NCI-H1436 (cell line): ENCODE data around the gene CSF1.
A peak's percentile ranks its signal among the peaks of the same experiment; 100 is the strongest.
"Not testable (repeated sequence)": the region's sequence is repeated elsewhere in the genome, so short reads cannot be mapped to it uniquely, and the experiment has no call there.

Experiments used
- DNase-seq: peaks from one replicate; lab custom pipeline; 2025; lab: John Stamatoyannopoulos, UW

The CSF1 gene, protein sequence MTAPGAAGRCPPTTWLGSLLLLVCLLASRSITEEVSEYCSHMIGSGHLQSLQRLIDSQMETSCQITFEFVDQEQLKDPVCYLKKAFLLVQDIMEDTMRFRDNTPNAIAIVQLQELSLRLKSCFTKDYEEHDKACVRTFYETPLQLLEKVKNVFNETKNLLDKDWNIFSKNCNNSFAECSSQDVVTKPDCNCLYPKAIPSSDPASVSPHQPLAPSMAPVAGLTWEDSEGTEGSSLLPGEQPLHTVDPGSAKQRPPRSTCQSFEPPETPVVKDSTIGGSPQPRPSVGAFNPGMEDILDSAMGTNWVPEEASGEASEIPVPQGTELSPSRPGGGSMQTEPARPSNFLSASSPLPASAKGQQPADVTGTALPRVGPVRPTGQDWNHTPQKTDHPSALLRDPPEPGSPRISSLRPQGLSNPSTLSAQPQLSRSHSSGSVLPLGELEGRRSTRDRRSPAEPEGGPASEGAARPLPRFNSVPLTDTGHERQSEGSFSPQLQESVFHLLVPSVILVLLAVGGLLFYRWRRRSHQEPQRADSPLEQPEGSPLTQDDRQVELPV

DNA sequence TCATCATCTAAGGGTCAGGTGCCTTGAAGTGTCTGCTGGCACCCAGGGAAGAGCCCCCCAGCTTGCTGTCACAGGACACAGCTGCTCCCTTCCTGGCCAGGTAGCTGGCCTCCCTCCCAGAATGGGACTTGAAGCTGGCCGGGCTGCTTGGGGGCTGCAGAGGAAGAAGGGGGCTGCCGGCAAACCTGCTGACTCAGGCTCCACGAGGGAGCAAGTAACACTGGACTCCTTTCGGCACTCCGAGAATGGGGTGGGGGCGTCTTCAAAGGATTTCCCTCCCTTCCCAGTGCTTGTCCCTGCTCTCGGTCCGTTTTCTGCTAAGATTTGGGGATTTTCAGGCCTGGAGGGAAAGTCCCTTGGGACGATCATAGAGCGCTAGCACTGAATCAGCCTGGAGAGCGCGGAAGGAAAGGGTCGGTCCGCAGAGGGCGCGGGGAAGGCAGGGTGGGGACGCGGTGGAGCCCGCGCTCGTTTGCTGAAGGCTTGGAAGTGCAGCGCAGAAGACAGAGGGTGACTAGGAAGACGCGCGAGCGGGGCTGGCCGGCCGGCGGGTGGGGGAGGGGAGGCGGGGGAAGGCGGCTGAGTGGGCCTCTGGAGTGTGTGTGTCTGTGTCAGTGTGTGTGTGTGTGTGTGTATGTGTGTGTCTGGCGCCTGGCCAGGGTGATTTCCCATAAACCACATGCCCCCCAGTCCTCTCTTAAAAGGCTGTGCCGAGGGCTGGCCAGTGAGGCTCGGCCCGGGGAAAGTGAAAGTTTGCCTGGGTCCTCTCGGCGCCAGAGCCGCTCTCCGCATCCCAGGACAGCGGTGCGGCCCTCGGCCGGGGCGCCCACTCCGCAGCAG is at the start of gene CSF1:
CSF1 (plus strand) TSS at position 727 of the 840 bp plus-strand sequence. CDS start 175 bp downstream, outside the sequence.
- peak; percentile 12 for DNase-seq

- not testable (repeated sequence) for DNase-seq
Observed at GRCh38 chr1:109861616-109862015, 49.0 kb upstream of the CSF1 start.

- DNase-seq = no peak
Observed at GRCh38 chr1:109863667-109864046, 47.0 kb upstream of the CSF1 start.

- DNase-seq = no peak
Observed at GRCh38 chr1:109864047-109864822, 46.4 kb upstream of the CSF1 start.

DNA sequence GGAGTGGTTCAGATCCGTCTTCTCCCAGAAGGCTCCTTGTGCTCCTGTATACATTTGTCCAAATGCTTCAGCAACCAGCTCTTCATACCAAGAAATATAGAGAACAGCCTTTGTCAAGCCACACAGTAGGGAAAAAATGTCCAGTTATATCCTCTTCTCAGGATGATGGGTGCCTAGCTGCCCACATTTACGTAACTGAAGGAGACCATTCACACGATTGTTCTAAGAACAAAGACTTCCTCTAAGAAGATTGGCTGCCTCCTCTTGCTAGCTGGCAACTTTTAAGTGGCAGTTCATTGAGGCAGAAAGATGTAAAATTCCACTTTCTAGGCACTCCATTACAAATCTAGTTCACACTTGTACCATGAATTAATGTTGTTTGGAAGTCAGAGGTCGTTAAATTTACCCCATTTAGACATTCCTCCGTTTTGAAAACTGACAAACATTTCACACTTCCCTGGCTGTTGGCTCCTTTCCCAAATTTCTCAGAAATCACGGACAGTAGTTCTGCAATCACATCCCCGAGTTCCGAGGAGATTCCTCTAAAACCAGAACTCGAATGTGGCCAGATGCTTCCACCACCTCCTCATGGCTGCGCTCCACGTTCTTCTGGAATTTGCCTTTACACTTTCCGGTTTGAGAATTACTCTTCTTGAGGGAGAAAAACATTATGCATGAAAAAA is 45.6 kb upstream of the CSF1 start:
- no peak for DNase-seq

- no peak for DNase-seq
Observed at GRCh38 chr1:109866071-109866470, 44.6 kb upstream of the CSF1 start.

GRCh38 chr1:109873278-109874175 is 37.1 kb upstream of the CSF1 start:
- DNase-seq = no peak

DNA sequence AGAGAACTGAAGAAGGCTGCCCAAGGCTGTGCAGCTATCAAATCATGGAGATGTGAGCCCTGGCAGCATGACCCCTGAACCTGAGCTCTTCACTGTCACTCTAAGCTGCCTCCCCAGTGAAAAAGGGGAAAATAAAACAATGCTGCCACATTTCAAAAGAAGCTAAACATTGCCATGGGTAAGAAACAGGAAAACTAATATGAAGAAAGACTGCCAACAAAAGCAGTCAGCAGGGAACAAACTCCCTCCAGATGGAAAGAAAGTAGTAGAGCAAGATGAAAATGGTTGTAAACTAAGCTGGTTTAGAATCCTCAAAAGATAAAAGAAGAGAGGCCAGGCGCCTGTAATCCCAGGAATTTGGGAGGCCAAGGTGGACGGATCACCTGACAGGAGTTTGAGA is 36.2 kb upstream of the CSF1 start:
- DNase-seq = no peak

GRCh38 chr1:109875874-109876273 is 34.8 kb upstream of the CSF1 start:
- DNase-seq = no peak

DNA sequence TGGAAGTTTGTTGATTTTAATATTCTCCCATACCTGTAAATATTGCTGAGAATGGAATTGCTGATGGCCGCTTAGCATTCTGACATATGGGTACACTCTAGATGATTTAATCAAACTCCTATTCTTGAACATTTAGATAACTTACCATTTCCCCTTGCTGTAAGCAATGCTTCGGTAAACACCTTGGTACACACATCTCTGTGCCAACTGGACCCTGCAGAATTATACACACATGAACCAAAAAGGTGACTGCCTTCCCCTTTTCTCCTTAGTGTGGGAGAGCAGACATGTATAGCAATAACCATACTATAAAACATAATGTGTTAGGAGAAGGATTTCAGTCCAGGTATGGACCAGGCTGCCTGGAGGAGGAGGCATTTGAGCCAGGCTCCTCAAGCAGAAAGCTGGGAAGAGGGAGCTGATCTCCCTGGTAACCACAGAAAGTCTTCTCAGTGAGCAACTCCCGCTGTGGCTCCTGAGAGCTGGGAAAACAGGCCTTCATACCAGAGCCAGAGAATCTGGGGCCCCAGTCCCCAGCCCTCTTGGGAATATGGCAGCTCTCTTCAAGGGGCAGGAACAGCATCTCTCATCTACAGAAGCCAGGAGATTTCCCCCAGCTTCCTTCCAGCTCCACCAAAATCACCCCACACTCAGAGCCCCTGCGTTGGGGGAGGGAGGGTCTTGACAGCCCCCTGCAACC is 33.9 kb upstream of the CSF1 start:
- no peak for DNase-seq

DNA sequence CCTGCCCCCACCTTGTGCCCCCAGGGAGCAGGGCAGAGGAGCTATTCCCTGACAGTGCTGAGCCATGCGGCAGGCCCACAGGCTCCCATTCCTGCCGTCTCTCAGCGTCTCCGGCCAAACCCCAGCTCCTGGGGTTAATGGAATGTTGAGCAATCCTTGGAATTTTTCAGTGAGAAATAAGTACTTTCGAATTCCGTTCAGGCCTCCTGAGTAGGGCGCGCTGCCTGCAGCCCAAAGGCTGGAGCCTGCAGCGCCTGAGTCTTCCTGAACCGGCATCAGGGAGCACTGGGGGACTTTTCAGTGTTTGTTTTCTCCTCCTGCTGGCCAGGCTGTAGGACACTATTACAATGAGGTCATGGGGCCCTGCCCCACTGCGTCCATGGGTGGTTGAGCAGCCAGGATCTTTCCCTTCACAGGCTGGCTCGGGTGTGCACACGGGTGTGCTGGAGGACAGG is 33.3 kb upstream of the CSF1 start:
- DNase-seq = no peak

DNA sequence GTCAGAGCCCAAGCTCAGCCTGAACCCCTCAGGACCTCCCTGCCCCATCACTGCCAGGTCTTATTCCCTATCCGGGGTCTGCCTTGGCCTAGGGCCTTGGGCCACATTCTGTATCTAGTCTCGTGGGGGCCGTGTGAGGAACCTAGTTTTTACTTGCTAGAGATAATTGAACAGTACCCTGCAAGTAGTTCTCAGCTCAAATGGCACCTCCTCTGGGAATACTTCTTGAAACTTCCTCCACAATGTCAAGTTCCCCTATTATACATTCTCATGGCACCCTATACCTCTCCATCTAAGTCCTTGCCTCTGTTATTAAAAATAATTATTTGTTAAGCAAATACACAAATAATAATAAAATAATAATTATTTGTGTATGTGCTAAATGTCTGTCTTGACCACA is 32.9 kb upstream of the CSF1 start:
- no peak for DNase-seq

DNA sequence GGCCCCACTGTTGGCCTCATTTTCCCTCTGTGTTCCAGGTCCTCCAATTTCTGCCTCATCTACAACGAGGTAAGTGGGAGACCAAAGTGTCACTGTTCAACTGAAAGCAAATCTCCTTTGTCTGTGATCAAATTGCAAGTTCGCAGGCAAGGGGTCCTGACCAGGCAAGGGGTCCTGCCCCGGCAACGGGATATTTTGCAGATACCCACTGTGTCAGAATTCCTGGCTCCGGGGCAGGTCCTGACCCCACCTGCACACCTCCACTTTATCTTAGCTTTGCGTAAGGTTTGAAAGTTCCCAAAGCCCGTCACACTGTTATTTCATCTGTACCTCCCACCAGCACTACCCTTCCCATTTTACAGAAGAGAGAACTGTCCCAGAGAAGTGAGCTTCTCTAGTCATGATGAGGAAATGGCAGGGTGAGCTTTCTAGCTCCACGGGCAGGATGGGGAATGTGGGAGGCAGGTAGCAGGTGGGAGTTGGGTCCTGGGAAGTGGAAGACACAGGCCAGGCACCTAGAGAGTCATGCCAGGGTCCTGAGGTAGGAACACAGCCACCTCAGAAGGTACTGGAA is 32.0 kb upstream of the CSF1 start:
- DNase-seq = no peak

- not testable (repeated sequence) for DNase-seq
Observed at GRCh38 chr1:109879371-109879770, 31.3 kb upstream of the CSF1 start.

GRCh38 chr1:109879881-109880525 is 30.6 kb upstream of the CSF1 start:
- no peak for DNase-seq

DNA sequence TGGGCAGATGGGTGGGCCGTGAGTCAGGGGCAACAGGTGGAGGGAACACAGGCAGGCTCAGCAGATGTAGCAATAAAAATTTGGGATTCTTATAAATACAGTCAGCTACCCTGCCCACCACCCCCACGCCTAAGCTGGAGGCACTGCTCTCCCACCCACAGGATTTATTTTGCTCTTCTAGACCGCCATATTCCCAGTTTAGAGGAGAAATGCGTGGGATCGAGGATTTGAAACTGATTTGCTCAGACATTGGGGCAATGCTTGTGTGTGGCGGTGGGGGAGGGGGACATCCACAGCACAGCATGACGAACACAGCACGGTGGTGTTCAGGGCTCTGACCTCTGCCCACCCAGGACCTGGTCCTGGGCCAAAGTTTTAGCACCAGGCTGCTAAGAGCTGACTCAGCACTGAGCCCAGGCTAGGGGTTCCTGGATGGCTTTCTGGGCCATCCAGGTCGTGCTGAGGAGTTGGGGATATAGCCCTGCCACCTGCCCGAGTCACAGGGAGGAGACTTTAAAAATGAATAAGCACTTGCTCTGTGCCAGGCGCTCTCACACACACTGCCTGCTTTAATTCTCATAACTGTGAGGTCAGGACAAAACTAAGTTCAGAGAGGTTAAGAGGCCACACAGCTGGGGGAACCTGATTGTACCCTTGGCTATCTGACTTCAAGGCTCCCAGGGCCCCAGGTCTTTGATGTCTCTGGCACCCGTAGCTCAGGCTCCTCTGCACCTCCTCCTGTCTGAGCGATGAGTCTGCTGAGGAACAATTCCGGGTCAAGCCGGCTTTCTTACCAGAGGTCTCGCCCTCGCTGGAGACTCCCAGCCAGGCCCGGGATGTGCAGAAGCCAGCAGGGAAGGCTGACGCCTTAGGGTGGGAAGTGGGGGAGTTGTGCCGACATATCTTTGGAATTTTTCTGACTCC is 29.4 kb upstream of the CSF1 start:
- no peak for DNase-seq

- no peak for DNase-seq
Observed at GRCh38 chr1:109881906-109882287, 28.8 kb upstream of the CSF1 start.
